Aorta (tissue), 5 donors: ENCODE data around the gene KCNMA1. TPM values are rescaled to one million over a fixed set of nuclear protein-coding genes. Genes with fewer than 3 reads are reported as not detected.

ENCODE experiments used
- ATAC-seq: fragments of 200-7000 bp; cut with Tn5 transposase; one replicate; pipeline ENCODE4 v1.9.1; 2022; ENCODE audit warnings: moderate library complexity; ENCODE audit not compliant: low FRiP score
- DNase-seq, 2 donors: peaks; one replicate each; pipeline ENCODE4 v3.0.0-alpha.2; 2020
- H3K27ac ChIP-seq, 2 donors: one replicate each; pipeline ENCODE4 v1.5.1; 2013; ENCODE audit warnings: low read length in 2 of 2, mild to moderate bottlenecking in 2 of 2, moderate library complexity in 2 of 2, control low read depth in 1 of 2, inconsistent platforms in 1 of 2, low read depth in 1 of 2
- H3K27me3 ChIP-seq, 2 donors: one replicate each; pipeline ENCODE4 v1.6.1; 2013; ENCODE audit warnings: control low read depth in 1 of 2, low read length in 1 of 2, mild to moderate bottlenecking in 1 of 2, moderate library complexity in 1 of 2; ENCODE audit not compliant: insufficient read depth in 2 of 2, control insufficient read depth in 1 of 2
- H3K36me3 ChIP-seq, 2 donors: one replicate each; pipeline ENCODE4 v1.6.1; 2013; ENCODE audit warnings: control low read depth in 1 of 2, low read length in 1 of 2, mild to moderate bottlenecking in 1 of 2; ENCODE audit not compliant: insufficient read depth in 2 of 2, control insufficient read depth in 1 of 2
- H3K4me1 ChIP-seq, 2 donors: one replicate each; pipeline ENCODE4 v1.6.1; 2013; ENCODE audit warnings: low read length in 2 of 2, control low read depth in 1 of 2, mild to moderate bottlenecking in 1 of 2, moderate library complexity in 1 of 2; ENCODE audit not compliant: insufficient read depth in 2 of 2, control insufficient read depth in 1 of 2
- H3K4me3 ChIP-seq, 2 donors: one replicate each; pipeline ENCODE4 v1.5.1; 2013; ENCODE audit warnings: low read length in 2 of 2, control low read depth in 1 of 2, mild to moderate bottlenecking in 1 of 2
- H3K9me3 ChIP-seq: one replicate; pipeline ENCODE4 v1.6.1; 2013; ENCODE audit warnings: mild to moderate bottlenecking, low read length; ENCODE audit not compliant: control insufficient read depth
- WGBS, 2 donors: extraction: QIAGEN DNeasy Blood & Tissue Kit; methylation state at CpG; one replicate each; pipeline ENCODE4 v1.1.7; 2013; 5-methylcytosine and 5-hydroxymethylcytosine counted together
- intact Hi-C, 2 donors: fragments of 100-400 bp; cut with DNase I; formaldehyde crosslinking; loops; one replicate each; pipeline versions ENCODE4 v1.14.2 to v1.15.0; 2022
- polyA plus RNA-seq, 2 donors: library from polyadenylated mRNA; stranded (reverse); fragments of 200-250 nt; gene quantifications; one replicate each; pipeline ENCODE4 v1.2.3, GENCODE V29; 2013
- total RNA-seq, 2 donors: library from RNA; stranded (reverse); fragmentation: NEBNext Ultra II Directional; extraction: Animal tissue kit (Norgen Biotek cat#: 25700); gene quantifications; one replicate each; pipeline ENCODE4 v1.2.1, GENCODE V29; 2021
- donor health status: healthy with polysubstance abuse.
- donor health status: Bipolar disorder and iron deficiency.
- donor health status: DM: no; HTN: no; CAD: no.
- donor health status: DM: no; HTN: no; CAD: no.
- donor health status: DM: yes; HTN: yes; CAD: no.

KCNMA1 gene
- total and polyA plus RNA-seq, 4 donors: 36.8 to 163 (median 125) TPM

DNA sequence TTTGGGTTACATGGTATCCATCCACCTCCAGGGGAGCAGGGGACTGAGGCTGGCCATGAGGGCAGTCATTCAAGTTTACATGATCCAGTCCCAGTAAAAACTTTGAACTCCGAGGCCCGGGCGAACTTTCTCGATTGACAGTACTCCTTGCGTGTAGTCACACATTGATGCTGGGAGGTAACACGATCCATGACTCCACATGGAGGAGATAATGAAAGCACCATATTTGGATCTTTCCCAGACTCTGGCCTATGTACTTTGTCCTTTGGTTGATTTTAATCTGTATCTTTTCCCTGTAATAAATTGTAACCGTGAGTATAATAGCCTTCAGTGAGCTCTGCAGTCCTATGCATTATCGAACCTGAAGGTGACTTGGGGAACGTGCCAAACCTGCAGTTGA is 401.6 kb downstream of the KCNMA1 start:
- Histone ChIP-seq H3K4me1 (peaks cover 6 to 7% of the 10 kb centered on the region in 2 donors), H3K36me3 (no peaks in the 10 kb centered on the region), H3K27me3 (no peaks in the 10 kb centered on the region), H3K27ac (no peak overlapping the region), H3K9me3 (no peaks in the 10 kb centered on the region), H3K4me3 (no peak overlapping the region)
- intact Hi-C loops: loop anchor here (5.0 kb wide), 2 partner anchors 39 to 54 kb away; no protein-coding TSS in a partner anchor
- ATAC-seq (no peak), DNase-seq (no peak)
- 74 to 94% methylated on average over 9 of the region's 9 CpGs for WGBS, 2 donors

DNA sequence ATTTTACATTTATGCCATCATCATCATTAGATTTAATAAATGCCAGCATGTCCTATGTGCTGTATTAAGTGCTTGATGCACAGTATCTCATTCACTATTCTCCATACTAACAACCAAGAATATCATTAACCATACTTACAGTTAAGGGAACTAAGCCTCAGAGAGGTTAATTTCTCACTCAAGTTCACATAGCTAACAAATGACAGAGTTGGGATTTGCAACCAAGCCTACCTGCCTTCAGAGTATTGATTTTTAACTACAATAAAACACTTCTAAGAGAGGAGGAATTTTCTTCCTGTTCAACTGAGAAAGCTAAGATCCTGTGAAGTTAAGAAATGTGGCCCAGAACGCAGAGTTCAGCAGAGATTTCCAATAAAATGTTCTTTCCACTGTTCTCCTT is 403.0 kb downstream of the KCNMA1 start:
- no peaks in the 10 kb centered on the region for H3K27me3 ChIP-seq

DNA sequence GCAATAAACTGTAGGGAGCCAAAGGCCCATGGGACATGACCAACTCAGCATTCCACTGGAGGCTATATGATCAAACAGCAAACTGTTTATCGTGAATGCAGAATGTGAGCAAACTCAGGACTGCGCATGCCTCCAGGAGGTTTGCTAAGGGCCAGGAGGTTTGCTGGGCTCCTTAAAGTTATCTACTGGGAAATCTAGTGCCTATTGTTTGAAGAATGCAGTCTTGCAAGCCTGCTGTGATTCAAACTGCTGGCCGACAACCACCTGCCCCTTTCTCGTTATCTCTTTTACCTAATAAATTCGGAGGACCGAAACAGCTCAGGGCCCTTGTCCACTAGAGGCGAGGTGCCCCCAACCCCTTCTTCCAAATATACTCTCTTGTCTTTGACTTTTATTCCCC is 404.1 kb downstream of the KCNMA1 start:
- no peak for DNase-seq
- Histone ChIP-seq H3K27me3 (no peaks in the 10 kb centered on the region), H3K27ac (no peak overlapping the region), H3K36me3 (no peaks in the 10 kb centered on the region), H3K9me3 (no peaks in the 10 kb centered on the region), H3K4me3 (no peak overlapping the region), H3K4me1 (peaks cover 4 to 5% of the 10 kb centered on the region in 2 donors)
- WGBS, 2 donors: 97 to 98% methylated on average over 7 of the region's 7 CpGs
- intact Hi-C loops: no loop called here
- no peak for ATAC-seq

More for the DNA sequence above, 403.0 kb downstream of the KCNMA1 start:
- ATAC-seq: no peak
- DNase-seq: no peak
- intact Hi-C loops: no loop called here
- 24 to 35% methylated on average over 1 of the region's 1 CpG for WGBS, 2 donors
- Histone ChIP-seq H3K27ac (no peak overlapping the region), H3K4me3 (no peak overlapping the region), H3K4me1 (peaks cover 5 to 8% of the 10 kb centered on the region in 2 donors), H3K9me3 (no peaks in the 10 kb centered on the region), H3K36me3 (no peaks in the 10 kb centered on the region)

DNA sequence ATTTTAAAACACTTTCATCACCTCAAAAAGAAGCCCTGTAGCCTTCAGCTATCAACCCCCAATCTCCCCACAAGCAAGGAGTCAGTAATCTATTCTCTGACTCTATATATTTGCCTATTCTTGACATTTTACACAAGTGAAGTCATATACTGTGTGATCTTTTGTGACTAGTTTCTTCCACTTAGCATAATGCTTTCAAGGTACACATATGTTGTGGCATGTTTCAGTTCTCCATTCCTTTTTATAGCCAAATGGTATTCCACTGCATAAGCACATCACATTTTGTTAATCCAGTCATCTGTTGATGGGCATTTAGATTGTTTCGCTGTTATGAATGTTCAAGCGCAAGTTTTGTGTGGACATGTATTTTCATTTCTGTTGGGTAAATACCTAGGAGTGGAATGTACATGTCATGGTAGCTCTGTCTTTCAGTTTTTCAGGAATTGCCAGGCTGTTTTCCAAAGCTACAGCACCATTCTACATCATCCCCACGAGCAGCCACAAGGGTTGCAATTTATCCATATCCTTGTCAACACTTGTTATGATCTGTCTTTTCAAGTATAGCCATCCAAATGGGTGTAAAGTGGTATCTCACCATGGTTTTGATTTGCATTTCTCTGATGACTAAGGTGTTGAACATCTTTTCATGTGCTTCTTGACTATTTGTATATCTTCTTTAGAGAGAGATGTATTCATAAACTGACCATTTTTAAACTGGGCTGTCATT is 405.6 kb downstream of the KCNMA1 start:
- DNase-seq: no peak
- Histone ChIP-seq H3K27me3 (no peaks in the 10 kb centered on the region), H3K4me3 (no peak overlapping the region), H3K4me1 (peaks cover 4 to 5% of the 10 kb centered on the region in 2 donors), H3K36me3 (no peaks in the 10 kb centered on the region), H3K9me3 (no peaks in the 10 kb centered on the region), H3K27ac (no peak overlapping the region)
- WGBS, 2 donors: 84 to 88% methylated on average over 3 of the region's 3 CpGs
- intact Hi-C loops: no loop called here
- no peak for ATAC-seq

DNA sequence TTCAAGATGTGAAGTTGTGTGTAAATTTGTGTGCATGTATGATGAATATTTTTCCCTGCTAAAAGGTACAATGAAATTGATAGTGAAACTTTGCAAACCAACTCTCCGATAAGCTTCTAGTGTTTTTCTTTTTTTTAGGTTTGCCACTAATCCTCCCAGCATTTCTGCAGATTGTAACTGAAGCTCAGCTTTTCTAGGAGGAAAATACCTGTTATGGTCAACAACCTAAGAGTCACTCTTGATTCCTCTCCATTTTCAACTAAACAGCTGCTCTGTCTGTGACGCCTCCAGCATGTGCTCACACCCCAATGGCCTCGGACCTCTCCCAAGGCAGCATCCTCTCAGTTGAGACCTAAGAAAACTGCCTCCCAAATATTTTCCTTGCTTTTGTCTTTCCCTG is 406.2 kb downstream of the KCNMA1 start:
- 94 to 98% methylated on average over 3 of the region's 3 CpGs for WGBS, 2 donors
- Histone ChIP-seq H3K27ac (no peak overlapping the region), H3K36me3 (no peaks in the 10 kb centered on the region), H3K4me3 (no peak overlapping the region), H3K9me3 (no peaks in the 10 kb centered on the region), H3K4me1 (peaks cover 4 to 5% of the 10 kb centered on the region in 2 donors), H3K27me3 (no peaks in the 10 kb centered on the region)
- no peak for ATAC-seq
- DNase-seq: no peak
- intact Hi-C loops: no loop called here

DNA sequence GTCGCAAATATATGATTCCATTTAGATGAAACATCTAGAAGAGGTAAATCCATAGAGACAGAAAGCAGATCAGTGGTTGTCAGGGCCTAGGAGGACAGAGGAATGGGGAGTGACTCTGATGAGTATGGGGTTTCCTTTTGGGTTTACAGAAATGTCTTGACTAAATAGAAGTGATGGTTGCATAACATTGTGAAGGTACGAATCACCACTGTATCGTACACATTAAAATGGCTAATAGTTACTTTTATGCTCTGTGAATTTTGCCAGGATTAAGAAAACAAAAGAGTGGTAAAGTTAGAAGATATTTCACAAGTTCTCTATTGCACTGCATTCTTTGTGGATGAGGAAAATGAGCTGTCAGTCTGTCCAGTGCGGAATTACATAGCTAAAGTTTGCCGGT is 407.4 kb downstream of the KCNMA1 start:
- WGBS, 2 donors: 37 to 38% methylated on average over 5 of the region's 5 CpGs
- ATAC-seq (no peak), DNase-seq (no peak)
- H3K9me3 ChIP-seq: no peaks in the 10 kb centered on the region
- H3K36me3 ChIP-seq: no peaks in the 10 kb centered on the region
- H3K27ac ChIP-seq: no peak overlapping the region
- intact Hi-C loops: no loop called here
- H3K27me3 ChIP-seq: no peaks in the 10 kb centered on the region
- H3K4me1 ChIP-seq: peaks cover 3 to 4% of the 10 kb centered on the region in 2 donors
- no peak overlapping the region for H3K4me3 ChIP-seq

DNA sequence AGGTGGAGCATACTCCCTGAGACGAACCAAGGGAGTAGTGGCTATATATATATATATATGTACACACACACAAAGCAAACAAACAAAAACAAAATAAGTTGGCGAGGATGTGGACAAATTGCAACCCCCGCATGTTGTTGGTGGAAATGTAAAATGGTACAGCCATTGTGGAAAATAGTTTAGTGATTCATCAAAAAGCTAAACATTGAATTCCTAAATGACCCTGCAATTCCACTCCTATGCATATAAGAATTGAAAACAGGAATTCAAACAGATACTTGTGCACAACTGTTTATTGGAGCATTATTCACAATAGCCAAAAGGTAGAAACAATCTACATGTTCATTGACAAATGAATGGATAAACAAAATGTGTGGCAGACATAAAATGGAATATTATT is 407.9 kb downstream of the KCNMA1 start:
- Histone ChIP-seq H3K9me3 (no peaks in the 10 kb centered on the region), H3K4me1 (peaks cover 0 to 4% of the 10 kb centered on the region in 2 donors), H3K36me3 (no peaks in the 10 kb centered on the region), H3K27ac (no peak overlapping the region), H3K4me3 (no peak overlapping the region), H3K27me3 (no peaks in the 10 kb centered on the region)
- DNase-seq (no peak), ATAC-seq (no peak)
- WGBS, 2 donors: 96% methylated on average over 3 of the region's 3 CpGs
- intact Hi-C loops: no loop called here

DNA sequence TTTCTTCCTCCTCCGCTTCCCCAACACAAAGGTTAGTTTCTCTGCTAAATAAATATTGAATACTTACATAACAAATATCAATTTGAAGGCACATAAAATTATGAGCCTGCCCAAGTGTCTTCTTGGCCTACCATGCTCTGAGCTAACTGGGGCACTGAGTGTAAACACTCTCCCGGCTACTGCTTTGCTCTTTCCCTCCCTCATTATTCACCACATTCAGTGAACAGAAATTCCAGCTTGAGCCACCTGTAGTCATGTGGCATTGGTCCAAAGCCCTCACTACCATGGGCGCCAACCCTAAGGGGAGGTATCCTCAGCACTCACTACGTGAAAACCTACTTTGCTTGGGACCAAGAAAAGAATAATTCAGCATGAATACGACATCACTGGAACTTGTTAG is 409.0 kb downstream of the KCNMA1 start:
- WGBS, 2 donors: 95% methylated on average over 5 of the region's 5 CpGs
- intact Hi-C loops: no loop called here

DNA sequence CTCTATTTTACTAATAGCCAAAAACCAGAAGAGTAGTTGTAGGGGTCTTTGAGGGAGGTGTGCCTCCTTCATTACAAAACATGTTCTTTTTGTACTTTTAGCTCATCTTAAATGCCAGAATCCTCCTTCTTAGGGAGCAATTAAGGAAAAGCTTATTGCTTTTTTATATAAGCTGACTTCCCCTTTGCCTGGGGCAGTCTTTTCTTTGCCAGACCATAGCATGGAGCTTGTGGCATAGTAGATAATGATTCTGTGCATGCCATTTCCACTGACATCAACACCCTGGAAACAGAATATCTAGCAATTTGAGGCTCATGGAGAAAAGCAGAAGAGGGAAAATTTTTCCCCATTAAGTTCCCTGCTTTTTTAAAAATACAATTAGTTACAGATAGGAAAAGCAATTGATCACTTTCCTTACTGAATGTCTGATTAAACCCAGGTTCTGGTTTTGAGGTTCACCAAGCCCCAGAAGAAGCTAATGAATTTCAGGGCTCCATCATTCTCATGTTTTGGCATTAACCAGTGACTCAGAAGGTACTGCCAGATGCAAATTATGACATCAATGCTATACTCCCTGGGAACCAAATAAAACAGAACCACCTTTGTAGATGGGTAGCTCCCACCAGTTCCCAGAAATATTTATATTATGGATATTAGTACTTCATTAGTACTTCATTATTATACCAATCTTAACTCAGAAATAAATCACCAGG is 410.6 kb downstream of the KCNMA1 start:
- DNase-seq (no peak), ATAC-seq (no peak)
- Histone ChIP-seq H3K27me3 (no peaks in the 10 kb centered on the region), H3K4me3 (no peak overlapping the region), H3K36me3 (no peaks in the 10 kb centered on the region), H3K4me1 (peaks cover 2 to 4% of the 10 kb centered on the region in 2 donors), H3K9me3 (no peaks in the 10 kb centered on the region), H3K27ac (no peak overlapping the region)
- intact Hi-C loops: no loop called here

More for the DNA sequence above, 409.0 kb downstream of the KCNMA1 start:
- Histone ChIP-seq H3K4me1 (peaks cover 2 to 4% of the 10 kb centered on the region in 2 donors), H3K4me3 (no peak overlapping the region), H3K27ac (no peak overlapping the region), H3K9me3 (no peaks in the 10 kb centered on the region), H3K27me3 (no peaks in the 10 kb centered on the region), H3K36me3 (no peaks in the 10 kb centered on the region)
- no peak for DNase-seq
- ATAC-seq: no peak
